Upper lobe of right lung (tissue), 1 donor: ENCODE measurements around the gene RETREG3. TPM values are rescaled to one million over a fixed set of nuclear protein-coding genes. Genes with fewer than 3 reads are reported as not detected.
A peak's percentile ranks its signal among the peaks of the same experiment; 100 is the strongest.
"Not testable (repeated sequence)": the region's sequence is repeated elsewhere in the genome, so short reads cannot be mapped to it uniquely, and the experiment has no call there.

Experiments used
- ATAC-seq: fragments of 200-7000 bp; cut with Tn5 transposase; one replicate; pipeline ENCODE4 v1.9.1; 2020; ENCODE audit warnings: mild to moderate bottlenecking, moderate library complexity
- DNase-seq: peaks from one replicate; pipeline ENCODE4 v3.0.0-alpha.2; 2020
- H3K27ac ChIP-seq: fragments of 200-600 bp; one replicate; pipeline ENCODE4 v1.8.0; 2022
- H3K27me3 ChIP-seq: fragments of 200-600 bp; one replicate; pipeline ENCODE4 v1.8.0; 2022; ENCODE audit warnings: mild to moderate bottlenecking
- H3K36me3 ChIP-seq: fragments of 200-600 bp; one replicate; pipeline ENCODE4 v1.8.0; 2022
- H3K4me1 ChIP-seq: fragments of 200-600 bp; one replicate; pipeline ENCODE4 v1.8.0; 2022
- H3K4me3 ChIP-seq: fragments of 200-600 bp; one replicate; pipeline ENCODE4 v1.8.0; 2022; ENCODE audit warnings: mild to moderate bottlenecking
- H3K9me3 ChIP-seq: fragments of 200-600 bp; one replicate; pipeline ENCODE4 v1.8.0; 2022
- intact Hi-C: fragments of 100-400 bp; cut with DNase I; formaldehyde crosslinking; loops from one replicate; pipeline ENCODE4 v1.11.0; 2022
- total RNA-seq: library from RNA; stranded (reverse); fragmentation: NEBNext Ultra II Directional; extraction: Animal tissue kit (Norgen Biotek cat#: 25700); gene quantifications from one replicate; pipeline ENCODE4 v1.2.1, GENCODE V29; 2021
- TF ChIP-seq, protein P1 (sequence below): fragments of 200-600 bp; IDR thresholded peaks from one replicate; pipeline ENCODE4 v1.8.0; 2022; ENCODE audit warnings: antibody characterized with exemption
- donor health status: DM: no; HTN: yes; CAD: no; lungs with severe emphysema.

RETREG3 gene
- total RNA-seq, 1 donor from 2014 or later: 68.6 TPM

DNA sequence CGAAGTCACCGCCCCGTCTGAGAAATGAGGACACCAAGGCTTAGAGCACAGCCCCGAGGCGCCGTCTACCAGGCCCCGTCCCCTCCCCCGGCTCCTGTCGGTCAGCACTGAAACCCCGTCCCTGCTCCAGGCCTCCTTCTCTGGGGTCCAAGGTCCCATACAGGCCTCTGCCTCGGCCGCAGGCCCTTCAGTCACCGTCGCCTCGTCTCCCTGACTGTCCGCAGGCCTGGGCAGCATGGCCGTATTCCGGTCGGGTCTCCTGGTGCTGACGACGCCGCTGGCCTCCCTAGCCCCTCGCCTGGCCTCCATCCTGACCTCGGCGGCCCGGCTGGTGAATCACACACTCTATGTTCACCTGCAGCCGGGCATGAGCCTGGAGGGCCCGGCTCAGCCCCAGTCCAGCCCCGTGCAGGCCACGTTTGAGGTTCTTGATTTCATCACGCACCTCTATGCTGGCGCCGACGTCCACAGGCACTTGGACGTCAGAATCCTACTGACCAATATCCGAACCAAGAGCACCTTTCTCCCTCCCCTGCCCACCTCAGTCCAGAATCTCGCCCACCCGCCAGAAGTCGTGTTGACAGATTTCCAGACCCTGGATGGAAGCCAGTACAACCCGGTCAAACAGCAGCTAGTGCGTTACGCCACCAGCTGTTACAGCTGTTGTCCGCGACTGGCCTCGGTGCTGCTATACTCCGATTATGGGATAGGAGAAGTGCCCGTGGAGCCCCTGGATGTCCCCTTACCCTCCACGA, 46.6 kb downstream of the RETREG3 start:
- Histone ChIP-seq H3K4me1 (peaks cover 37% of the 10 kb centered on the region), H3K9me3 (no peaks in the 10 kb centered on the region), H3K4me3 (peak overlapping the region; percentile 98), H3K36me3 (peaks cover 21% of the 10 kb centered on the region), H3K27me3 (no peaks in the 10 kb centered on the region), H3K27ac (peak overlapping the region; percentile 85)
- TF ChIP-seq, protein P1, sequence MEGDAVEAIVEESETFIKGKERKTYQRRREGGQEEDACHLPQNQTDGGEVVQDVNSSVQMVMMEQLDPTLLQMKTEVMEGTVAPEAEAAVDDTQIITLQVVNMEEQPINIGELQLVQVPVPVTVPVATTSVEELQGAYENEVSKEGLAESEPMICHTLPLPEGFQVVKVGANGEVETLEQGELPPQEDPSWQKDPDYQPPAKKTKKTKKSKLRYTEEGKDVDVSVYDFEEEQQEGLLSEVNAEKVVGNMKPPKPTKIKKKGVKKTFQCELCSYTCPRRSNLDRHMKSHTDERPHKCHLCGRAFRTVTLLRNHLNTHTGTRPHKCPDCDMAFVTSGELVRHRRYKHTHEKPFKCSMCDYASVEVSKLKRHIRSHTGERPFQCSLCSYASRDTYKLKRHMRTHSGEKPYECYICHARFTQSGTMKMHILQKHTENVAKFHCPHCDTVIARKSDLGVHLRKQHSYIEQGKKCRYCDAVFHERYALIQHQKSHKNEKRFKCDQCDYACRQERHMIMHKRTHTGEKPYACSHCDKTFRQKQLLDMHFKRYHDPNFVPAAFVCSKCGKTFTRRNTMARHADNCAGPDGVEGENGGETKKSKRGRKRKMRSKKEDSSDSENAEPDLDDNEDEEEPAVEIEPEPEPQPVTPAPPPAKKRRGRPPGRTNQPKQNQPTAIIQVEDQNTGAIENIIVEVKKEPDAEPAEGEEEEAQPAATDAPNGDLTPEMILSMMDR: no peak
- intact Hi-C loops: no loop called here
- DNase-seq: peak; percentile 65
- ATAC-seq: peak; percentile 0

DNA sequence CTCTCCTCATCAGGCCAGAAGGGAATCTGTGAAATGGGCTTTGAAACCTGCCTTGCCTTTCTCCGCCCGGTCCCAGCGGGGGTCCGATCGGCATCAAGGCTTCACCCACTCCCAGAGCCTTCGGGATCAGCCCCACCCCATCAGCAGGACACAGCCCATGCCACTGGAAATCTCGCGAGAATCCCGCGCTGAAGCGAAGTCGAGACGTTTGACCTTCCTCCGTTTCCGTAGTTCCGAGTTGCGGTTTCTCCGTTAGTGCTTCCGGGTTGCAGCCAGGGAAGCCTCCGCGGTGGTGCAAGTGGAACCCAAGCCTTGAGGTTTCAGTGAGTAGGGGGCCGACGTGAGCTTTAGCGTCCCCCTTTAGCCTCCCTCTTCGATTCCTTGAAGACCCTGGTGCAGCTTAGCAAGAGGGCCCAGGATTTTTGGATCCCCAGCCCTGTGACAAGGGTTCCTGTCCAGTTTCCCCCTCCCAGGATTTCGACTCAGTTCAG, 47.2 kb downstream of the RETREG3 start, which contains the start of gene COASY:
COASY (plus strand) TSS at position 252 of the 491 bp plus-strand sequence. CDS start 475 bp downstream, outside the sequence.
- DNase-seq (peak; percentile 97), ATAC-seq (peak; percentile 85)
- intact Hi-C loops: no loop called here
- Histone ChIP-seq H3K4me1 (peaks cover 36% of the 10 kb centered on the region), H3K36me3 (peaks cover 21% of the 10 kb centered on the region), H3K27ac (peak within 1 kb of the TSS; percentile 85), H3K9me3 (no peaks in the 10 kb centered on the region), H3K4me3 (peak within 1 kb of the TSS; percentile 98), H3K27me3 (no peaks in the 10 kb centered on the region)
- TF ChIP-seq, protein P1: no peak

DNA sequence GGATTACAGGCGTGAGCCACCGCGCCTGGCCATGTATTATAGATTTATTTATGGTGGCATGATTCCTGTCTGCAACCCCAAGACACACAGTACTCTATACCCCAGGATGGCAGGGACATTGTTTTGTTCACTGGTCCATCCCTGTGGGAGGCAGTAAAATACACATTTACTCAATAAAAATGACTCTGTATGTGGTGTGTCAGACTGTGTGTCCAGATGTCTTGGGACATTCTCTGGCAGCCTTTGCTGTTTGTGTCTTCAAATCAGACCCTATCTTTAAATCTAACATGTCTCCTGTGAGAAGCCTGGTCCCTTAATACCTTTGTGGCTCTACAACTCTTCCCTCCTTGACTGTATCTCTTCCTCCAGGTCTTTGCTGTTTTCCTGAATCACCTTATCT, 48.9 kb downstream of the RETREG3 start:
- Histone ChIP-seq H3K27me3 (no peaks in the 10 kb centered on the region), H3K4me3 (no peak overlapping the region), H3K4me1 (peaks cover 33% of the 10 kb centered on the region), H3K27ac (no peak overlapping the region), H3K36me3 (peaks cover 14% of the 10 kb centered on the region), H3K9me3 (no peaks in the 10 kb centered on the region)
- ATAC-seq: no peak
- no peak for DNase-seq
- TF ChIP-seq, protein P1: no peak
- intact Hi-C loops: no loop called here

DNA sequence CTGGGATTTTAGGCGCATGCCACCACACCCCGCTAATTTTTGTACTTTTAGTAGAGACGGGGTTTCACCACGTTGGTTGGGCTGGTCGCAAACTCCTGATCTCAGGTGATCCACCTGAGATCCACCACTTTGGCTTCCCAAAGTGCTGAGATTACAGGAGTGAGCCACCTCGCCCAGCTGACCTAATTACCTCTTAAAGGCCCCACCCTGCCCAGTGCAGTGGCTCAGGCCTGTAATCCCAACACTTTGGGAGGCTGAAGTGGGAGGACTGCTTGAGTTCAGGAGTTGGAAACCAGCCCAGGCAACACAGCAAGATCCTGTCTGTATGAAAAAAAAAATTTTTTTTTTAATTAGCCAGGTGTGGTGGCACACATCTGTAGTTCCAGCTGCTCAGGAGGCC, 50.1 kb downstream of the RETREG3 start:
- DNase-seq: no peak
- H3K27me3 ChIP-seq: no peaks in the 10 kb centered on the region
- ATAC-seq: peak; percentile 15
- peaks cover 2% of the 10 kb centered on the region for H3K36me3 ChIP-seq
- peaks cover 28% of the 10 kb centered on the region for H3K4me1 ChIP-seq
- H3K9me3 ChIP-seq: no peaks in the 10 kb centered on the region
- TF ChIP-seq, protein P1: no peak
- no peak overlapping the region for H3K4me3 ChIP-seq
- intact Hi-C loops: no loop called here
- peak overlapping the region; percentile 47 for H3K27ac ChIP-seq

DNA sequence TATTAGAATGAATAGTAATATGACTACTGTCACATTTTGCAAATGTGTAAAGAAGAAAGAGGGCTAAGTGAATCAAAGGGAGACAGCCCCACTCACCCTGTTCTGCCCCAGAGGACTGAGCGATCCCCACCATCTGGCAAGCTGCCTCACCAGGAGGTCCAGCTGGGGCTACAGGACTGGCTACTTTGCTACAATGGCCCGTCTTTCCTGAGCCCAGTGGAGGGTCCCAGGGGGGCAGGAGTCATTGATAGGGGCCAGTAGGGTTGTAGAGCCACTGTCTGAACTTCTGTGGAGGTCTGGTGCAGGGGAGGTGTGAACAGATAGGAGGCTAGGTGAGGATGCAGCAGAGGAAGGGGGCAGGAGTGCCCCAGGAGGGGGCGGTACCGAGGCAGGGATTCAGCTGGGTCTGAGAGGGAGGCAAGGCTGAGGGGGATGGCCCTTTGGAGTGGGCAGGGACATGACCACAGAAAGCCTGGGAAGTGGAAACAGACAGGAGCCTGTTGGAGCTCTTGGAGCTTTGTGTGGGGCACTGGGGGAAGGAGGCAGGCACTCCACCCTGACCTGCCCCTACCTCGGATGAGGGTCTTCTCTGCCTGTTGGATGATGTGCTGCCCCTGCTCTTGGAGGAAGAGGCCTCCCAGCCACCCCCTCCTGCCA, 53.1 kb downstream of the RETREG3 start:
- ATAC-seq: not testable (repeated sequence)

DNA sequence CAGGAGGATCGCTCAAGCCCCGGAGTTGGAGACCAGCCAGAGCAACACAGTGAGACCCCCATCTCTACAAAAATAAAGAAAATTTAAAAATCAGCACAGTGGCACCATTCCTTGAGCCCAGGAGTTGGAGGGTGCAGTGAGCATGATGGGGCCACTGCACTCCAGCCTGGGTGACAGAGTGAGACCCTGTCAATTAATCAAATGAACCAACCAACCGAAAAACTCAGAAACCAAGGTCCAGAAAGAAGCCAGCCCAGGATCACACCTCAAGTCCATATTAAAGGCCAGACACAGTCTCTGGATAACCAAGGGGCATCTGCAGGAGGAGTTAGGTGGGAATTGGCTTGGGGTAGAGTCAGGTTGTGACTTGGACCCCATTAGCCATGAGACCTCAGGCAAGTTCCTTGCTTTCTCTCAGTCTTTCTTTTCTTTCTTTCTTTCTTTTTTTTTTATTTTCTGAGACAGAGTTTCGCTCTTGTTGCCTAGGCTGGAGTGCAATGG, 54.0 kb downstream of the RETREG3 start:
- no peak for ATAC-seq
- H3K36me3 ChIP-seq: no peaks in the 10 kb centered on the region
- peak overlapping the region; percentile 92 for H3K27ac ChIP-seq
- peak overlapping the region; percentile 89 for H3K4me3 ChIP-seq
- H3K9me3 ChIP-seq: no peaks in the 10 kb centered on the region
- peaks cover 15% of the 10 kb centered on the region for H3K4me1 ChIP-seq
- H3K27me3 ChIP-seq: no peaks in the 10 kb centered on the region
- TF ChIP-seq, protein P1: no peak
- intact Hi-C loops: no loop called here
- DNase-seq: no peak

More for the DNA sequence above, 53.1 kb downstream of the RETREG3 start:
- intact Hi-C loops, H3K4me3 ChIP-seq, H3K36me3 ChIP-seq, DNase-seq, H3K27me3 ChIP-seq, H3K9me3 ChIP-seq: not testable (repeated sequence)
- Histone ChIP-seq H3K27ac (peak overlapping the region; percentile 92), H3K4me1 (peaks cover 15% of the 10 kb centered on the region)
